Activated T-cell treated with anti-CD3 and anti-CD28 coated beads for 1 hour (primary cell): ENCODE data around the gene DCLK1.
"Not testable (repeated sequence)": the region's sequence is repeated elsewhere in the genome, so short reads cannot be mapped to it uniquely, and the experiment has no call there.

Source experiments
- DNase-seq: peaks from one replicate; pipeline ENCODE4 v3.0.0-alpha.2; 2020; ENCODE audit warnings: low read depth

The DCLK1 gene

DNA sequence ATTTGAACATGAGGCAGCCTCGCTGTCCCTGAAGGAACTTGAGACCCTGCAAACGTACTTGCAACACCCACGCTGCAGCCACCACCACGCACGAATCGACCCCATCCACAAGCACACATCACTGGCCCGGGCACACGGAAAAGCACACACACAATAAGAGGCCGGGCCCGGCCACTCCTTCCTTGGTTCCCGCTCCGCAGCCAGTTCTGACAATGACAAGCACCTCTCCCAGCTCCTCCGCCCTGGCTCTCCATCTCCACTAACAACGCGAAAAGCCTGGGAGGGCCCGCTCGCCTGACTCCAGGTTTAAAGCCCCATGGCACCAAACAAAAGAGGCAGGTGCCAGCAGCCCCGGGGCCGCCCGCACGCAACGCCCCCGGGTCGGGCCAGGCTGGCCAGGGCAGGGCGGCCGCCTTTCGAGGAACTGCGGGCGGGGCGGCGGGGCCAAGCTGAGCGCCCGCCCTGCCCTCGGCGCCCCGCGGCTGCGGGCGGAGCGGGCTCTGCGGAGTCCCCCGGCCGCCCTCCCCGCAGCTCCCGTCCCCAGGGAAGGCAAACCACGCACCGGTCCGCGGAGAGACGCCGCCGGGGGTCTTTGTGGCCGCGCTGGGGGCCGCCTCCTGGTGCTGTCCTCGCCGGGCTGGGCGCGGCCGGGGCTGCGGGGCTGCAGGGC is 495 bp downstream of the DCLK1 start:
- DNase-seq, result no peak

DNA sequence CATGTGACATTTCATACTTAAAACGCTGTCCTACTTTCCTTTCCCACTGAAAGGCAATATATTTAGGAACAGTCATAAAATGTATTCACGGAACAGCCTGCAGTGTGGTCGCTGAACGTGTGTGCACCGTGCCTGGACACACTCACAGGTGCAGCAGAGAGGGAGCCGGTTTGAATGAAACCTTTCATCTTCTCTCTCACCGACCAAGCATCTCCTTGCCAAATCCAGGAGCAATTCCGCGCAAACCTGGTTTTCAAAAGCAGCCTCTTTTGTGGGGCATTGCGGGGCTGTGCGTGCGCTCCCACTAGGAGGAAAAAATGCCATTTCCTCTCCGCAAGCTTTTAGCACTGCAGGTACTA is 1.0 kb downstream of the DCLK1 start:
- DNase-seq, result no peak

DNA sequence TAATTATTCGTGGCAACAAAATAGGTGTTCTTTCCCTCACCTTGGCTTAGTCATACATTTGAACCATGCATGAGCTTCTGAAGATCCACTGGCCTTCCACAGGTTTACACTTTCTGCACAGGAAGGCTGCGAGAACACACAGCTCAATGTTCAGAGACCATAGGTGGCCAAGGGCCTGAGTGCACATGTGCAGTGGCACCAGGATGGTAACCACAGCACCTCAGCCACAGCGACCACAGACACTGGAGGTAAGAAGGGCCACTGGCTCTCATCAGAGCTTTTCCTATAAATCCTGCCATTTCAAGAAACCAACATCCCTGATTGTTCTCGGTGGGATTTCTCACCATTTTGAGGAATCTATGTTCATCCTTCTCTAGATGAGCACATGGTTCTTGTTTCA is 1.6 kb downstream of the DCLK1 start:
- DNase-seq, result no peak

DNA sequence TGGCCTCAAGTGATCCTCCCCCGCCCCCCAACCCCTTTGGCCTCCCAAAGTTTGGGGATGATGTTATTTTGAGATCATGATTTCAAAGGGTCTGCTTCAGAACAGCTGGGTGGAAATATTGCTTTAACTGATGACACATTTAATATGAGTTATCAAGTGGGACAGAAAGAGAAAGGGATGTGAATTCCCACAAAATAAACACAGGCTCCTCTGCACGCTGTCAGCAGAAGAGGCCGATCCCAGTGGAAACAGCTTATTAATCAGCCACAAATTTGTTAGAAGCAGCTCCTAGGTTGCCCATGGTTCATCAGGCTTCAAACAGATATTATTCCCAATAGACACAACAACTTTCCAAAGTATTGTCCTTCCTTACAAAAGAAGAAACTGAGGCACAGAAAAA is 4.7 kb downstream of the DCLK1 start:
- no peak for DNase-seq

DNA sequence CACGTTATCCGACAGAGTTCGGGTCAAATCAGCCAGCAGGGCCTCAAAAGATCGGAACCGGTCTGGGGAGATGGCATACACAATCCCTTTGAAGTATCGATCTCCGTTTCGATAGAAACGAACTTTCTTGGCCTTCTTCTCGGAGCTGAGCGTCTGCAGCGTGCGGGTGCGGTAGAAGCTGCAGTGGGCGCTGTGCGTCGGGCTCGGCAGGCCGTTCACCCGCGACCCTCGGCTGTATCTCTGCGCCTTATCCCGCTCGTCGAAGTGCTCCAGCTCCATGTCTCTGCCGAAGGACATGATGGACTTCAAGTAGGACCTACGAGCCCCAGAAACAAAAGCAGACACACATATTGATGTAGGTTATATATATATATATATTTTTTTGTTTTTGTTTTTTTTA is 5.3 kb downstream of the DCLK1 start:
- DNase-seq, result no peak

DNA sequence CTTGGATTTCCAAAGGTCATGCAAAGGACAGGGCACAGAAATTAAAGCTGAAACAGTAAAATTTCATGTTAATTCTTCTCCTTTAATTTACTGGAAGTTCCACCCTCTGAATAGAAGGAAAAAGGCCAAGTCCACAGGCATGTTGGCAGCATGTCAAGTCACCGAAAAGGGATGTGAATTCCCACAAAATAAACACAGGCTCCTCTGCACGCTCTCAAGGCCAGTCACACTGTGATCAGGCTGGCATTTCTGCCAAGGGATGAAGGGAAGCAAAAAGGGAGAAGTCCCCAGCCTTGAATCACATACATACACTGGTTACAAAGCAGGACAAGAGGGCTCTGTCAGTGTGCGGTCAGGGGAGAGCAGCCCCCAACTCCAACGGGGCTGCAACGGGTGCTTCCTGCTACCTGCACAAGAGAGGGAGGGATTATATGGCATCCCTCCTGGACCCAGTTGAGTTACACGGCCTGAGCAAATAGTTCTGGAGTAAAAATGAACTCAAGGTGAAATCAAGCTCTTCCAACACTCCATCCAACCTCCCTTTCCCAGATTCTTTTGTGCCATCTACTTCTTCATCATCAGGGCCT is 6.9 kb downstream of the DCLK1 start:
- DNase-seq, result no peak

DNA sequence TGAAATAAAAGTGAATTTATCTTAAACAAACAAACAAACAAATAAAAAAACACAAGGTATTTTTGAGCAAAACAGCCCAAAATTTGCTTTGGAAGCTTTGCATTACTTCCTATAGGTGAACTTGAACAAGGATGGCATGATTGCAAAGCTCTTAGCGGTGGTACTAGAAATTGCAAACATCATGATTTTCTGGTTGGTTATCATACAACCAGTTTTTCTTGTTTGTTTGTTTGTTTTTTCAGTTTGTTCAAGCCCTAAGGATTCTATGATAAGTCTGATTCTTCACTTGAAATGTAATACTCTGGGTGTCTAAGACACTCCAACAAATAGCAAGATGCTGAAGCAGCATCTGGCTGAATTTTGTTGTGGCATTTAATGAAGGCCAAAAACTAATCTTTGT is 15.9 kb downstream of the DCLK1 start:
- no peak for DNase-seq

DNA sequence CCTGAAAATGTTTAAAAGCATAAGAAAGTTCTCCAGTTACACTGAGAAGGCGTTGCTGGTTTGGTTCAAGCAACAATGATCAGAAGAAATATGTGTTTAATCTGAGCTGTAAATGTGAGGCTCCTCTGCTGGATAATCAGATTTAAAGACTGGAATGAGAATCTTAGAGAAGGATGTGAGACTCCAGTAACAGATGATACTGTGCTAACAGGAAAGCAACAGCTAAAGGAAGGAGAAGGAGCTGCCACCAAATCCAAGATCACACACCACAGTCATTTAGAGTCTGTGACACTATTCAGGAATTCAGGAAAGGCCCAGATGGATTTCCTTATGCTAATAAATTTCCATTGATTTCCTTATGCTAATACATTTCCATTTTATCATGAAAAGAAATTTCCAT is 16.9 kb downstream of the DCLK1 start:
- no peak for DNase-seq

DNA sequence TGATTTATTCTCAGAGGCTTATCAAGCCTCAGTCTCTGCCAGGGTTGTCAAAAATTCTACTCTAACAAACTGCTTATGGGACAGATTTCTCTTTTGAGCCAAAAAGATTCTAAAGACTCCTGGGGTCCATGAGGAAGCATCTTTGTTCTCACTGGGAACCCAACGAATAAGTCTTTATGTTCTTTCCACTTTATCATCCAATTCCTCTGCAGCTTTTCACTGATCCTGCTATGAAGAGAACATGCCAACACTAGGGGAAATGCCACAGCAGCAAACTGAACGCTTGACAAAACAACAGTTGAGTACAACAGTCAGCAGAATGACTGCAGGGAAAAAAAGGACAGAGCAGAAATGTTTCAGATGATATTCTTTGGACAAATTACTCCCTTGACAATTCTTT is 22.2 kb downstream of the DCLK1 start:
- DNase-seq, result no peak

DNA sequence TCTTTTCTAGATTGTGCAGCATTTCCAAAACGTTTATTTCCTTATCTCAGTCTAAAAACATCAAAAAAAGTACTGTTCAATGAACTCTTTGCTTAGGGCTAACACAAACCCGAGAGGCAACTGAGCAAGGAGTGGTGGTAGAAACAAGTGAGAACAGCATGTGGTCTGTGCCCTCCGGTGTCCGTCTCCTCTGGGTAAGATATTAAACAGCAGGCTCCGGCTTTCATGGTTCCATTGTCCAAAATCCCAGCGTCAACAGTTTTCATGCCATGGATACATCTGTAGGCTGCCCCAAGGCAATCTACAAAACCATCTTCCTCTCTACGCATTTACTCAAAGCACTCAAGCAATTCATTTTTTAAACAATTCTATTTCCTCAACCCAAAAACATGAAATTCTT is 22.8 kb downstream of the DCLK1 start:
- DNase-seq, result no peak

DNA sequence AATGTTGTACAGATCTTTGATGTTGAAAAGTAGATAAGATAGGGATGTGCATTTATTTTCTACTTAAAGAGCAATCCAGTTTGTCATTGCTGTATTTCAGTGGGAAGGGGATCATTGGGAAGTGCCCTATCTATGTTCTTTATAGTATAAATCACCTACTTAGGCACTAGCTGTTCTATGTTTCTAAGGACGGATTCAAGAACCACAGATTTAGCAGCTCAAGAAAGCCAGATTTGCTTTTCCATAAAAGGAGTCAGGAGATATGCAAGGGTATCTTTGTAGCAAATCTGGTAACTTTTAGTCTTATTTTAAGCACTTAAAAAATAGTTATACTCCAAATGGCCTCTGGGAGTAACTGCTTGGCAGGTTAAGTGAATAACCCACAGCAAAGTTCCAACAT is 23.7 kb downstream of the DCLK1 start:
- DNase-seq, result no peak

DNA sequence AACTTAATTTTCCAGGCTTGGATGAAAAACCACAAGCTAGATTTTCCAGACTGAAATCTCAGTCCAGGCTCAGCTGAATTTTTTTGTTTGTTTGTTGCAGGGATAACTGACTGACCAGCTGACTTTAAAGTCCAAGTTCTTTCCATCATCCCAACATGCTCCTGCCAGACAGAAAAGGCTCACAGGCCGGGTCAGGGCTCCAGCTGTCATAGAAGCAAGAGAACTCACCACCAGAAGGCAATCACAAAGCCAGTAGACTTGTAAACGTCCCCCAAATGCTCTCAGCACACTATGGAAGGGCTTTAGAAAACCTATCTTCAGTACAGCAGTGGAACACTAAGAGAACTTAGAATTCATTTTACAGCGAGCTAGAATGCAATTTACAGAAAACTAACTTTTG is 25.5 kb downstream of the DCLK1 start:
- no peak for DNase-seq

DNA sequence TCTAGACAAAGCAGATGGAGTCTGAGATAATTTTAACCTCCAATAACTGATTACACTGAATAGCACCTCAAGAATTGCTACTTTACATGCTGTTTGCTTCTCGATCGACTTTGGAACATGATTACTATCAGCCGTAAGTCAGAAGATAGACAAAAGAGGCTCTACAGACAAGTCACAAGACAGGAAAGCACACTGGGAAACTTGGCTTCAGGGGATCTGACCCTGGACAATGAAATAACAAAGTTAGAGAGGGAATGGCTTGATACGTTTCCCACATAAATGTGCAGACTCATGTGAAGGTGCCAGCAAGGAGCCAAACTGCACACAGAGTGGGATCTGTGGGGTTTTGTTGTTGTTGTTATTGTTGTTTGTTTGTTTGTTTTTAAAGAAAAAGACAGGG is 28.5 kb downstream of the DCLK1 start:
- no peak for DNase-seq

DNA sequence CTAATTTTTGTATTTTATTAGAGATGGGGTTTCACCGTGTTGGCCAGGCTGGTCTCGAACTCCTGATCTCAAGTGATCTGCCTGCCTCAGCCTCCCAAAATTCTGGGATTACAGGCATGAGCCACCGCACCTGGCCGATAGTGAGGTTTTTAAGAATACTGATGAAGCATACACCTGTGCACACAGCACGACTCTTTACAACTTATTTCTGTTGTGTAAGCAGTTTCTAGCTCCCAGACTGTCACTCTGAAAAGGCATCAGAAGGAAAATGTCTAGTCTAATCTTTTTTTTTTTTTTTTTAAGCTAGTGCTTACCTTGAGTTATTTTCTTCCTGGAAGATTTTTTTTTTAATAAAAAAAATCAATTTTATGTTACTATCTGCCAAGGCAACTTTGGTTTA is 29.3 kb downstream of the DCLK1 start:
- not testable (repeated sequence) for DNase-seq

DNA sequence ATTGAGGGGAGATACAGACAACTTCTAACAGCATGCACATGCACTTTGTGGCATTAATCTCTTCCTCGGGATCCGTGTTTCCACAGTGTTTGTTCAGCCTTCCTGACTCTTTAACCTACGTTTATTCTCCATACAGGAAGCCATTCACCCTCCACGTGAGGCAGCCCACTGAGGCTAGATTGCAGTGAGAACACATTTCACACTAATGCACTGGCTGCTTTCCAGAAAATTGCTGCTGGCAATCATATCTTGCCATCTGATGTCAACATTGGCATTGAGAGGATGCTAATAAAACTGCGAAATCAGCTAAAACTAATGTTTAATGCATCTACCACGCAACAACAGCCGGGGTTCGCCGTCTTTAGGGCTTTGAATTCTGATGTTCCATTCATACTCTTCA is 30.0 kb downstream of the DCLK1 start:
- no peak for DNase-seq

DNA sequence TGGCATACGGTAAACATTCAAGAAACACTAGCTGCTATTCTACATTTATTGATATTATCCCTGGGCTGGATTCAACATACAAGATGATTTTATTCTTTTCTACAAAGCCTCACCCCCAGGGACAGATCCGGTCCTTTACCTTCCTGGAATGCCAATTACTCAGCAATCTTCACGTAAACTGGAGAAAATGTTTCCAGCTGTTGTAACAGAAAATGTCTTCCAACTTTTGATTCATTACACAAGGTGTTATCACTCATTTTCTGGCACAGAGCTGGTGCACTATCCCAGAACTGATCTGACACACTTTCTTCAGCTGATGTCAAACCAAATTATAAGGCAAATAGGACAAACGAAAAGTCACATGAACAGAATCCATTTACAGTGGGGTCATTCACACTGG is 33.1 kb downstream of the DCLK1 start:
- no peak for DNase-seq

DNA sequence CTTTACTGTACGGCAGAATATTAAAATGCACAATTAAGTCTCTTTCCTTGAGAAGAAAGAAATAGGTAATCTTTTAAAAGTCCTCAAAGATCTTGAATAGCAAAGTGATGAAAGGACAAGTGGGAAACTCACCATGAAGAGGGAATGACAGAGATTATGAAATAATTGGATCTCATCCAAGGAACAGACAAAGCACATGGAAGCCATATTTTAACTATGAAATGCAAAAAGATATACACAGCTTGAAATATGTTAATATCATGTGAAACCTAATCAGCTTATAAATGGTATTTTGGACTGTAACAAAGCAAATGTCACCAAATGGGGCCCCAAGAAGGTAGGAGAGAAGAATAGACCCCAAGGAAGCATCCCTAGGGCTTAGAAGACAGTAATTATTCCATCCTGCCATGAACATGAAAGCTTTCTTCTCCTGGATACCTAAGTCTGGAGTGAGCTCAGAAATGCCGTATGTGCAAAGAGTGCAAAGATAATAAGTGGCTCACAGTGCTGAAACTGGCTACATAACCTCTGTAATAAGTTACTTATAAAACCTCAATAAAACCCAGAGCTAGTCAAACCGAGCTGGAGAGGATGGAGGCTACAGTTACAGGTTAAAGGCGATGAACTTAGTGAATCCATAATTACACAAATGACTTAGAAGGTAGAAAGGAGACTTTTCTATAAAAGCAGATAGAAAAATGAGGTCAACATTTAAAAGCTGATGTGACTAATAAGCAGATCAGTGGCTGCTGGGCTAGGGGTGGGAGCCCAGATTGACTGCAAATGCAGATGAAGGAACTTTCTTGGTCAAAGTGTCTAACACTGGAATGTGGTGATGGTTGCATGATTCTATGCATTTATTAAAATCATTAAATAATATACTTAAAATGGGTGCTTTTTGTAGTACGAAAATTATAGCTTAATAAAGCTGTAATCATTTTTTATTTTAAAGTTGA is 34.4 kb downstream of the DCLK1 start:
- no peak for DNase-seq

DNA sequence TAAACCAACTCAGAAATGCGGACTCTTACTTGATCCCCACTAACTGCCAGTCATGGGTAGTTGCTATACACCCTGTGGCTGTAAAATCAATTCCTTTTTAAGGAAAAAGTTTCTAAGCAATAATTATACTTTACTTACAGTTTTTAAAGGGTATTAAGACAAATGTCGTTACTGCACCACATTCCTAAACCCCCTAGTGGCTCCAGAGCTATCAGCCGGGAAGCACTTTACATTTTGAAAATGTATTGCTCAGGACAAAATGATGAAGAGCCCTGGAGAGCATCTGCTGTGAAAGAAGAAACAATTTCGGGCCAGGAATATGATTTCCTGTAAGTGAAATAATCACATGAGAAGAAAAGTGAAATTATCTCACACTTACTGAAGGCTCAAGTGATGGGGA is 36.7 kb downstream of the DCLK1 start:
- no peak for DNase-seq

DNA sequence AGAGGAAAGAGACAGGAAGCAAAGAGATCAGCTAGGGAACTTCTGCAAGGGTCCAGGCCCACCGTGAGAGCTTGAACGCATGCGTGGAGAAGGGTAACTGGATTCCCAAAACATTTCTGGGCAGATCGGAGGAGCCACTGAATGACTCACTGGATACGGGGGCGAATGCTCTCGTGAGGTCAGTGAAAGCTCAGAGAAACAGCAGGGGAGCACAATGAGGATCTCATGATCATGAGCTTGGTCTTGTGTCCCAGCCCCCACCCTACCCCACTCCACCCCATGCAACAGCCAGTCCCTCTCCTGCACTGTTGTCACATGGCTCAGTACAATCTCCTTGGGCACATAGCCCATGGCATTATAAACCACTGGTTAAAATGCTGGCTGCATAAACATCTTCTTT is 40.6 kb downstream of the DCLK1 start:
- DNase-seq, result no peak

DNA sequence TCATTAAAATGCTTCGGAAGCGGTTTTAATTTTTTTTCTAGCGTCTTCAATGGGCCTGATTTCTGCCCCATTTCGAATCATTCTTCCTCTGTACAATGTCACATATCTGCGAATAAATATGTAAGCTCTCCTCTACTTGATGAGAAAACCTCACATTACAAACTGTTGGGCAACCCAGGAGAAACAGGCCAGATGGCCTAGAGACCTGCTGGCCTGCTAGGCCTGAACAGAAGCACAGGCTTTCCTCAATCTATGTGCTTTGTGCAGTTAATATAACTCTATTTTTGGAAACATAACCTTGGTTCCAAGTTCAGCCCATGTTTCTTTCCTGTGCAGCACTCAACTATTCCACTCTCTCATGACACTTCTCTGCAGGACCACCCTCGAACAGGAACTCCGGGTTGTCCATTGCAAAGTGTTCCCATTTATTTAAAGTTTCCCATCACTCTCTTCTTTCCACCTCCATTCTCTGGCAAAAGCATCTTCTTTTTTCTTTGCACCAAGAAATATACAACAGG is 42.0 kb downstream of the DCLK1 start:
- DNase-seq, result no peak

DNA sequence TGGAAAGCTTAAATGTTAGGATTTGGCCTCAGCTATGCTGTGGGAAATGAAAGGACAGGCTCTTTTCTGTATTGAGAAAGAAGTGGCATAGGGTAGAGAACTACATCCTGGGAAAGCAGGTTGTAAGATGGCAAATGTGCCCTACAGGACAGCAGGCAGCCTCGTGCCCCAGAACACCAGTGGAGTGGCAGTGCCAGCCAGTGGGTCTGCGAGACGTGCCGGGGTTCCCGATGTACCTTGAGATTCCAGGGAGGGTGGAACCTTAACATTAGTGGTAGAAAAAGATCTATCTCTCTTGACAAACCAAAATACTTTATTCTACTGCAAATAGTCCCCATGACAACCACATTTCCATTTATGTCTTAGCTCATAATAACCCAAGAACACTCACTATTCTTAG is 42.7 kb downstream of the DCLK1 start:
- DNase-seq, result no peak

DNA sequence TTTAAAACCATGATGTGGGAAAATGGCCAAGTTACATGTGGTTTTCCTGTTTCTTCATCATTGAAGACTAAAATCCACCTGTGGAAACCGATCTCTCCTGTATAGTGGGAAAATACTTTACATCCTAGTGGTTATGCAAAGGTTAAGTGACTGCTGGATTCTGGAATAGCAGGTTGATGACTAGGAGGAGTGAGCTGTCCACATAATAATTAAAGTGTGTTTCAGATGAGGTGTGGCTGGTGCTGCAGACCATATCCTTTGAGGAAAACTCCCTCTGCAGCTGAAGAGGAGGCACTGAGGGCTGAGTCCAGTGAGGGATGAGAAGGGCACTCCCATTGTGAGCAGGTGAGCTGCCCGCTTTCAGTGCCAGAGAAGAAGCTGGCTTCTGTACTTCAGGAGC is 43.2 kb downstream of the DCLK1 start:
- no peak for DNase-seq

DNA sequence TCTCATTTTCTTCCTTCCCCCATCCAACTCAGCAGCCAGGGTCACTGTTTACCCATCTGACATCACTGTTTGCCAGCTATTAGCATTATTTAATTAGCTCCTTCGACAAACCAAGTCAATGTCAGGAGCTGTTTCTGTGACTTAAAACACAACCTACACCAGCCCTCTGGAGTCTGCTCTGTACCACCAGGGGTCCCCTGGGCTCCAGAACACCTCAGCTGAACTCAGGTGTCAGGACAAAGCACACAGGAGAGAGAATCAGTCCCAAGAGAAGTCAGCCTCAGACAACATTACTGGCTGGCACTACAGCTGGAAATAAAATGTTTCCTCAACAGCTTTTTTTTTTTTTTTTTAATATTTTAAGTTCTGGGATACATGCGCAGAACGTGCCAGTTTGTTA is 45.1 kb downstream of the DCLK1 start:
- no peak for DNase-seq
